ENCODE measurements around the gene CARD10.

Gene CARD10

DNA sequence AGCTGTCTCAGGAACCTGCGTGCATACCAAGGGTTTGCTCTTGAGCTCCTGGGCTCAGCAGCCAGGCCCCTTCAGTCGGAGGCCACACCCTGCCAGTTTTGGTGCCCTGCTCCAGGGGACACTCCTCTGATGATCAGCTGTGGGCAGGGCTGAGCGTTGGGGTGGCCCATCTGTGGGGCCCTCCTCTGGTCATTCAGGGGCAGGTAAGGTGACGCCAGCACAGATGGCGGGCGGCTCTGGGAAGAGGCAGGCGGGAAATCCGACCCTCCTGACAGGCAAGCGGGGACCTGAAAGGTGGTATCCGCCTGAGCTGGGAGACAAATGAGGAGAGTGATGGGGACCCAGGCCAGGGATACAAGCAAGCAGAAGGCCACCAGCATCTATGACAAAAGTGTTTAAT, 29.2 kb downstream of the CARD10 start:
- no peak overlapping the region for H3K4me3 ChIP-seq (ENCODE audit: low read depth, low read length)
- DNase-seq (ENCODE audit: low read depth), result no peak
- TF ChIP-seq MYC (IDR thresholded peaks at IDR 0.05; ENCODE audit: low read depth, low read length) (no peak), MAX (IDR thresholded peaks at IDR 0.05; ENCODE audit: low read depth, low read length) (no peak), POLR2A (IDR thresholded peaks at IDR 0.05; ENCODE audit: extremely low read depth, insufficient read length) (no peak), CTCF (IDR thresholded peaks at IDR 0.05; ENCODE audit: low read depth, low read length) (no peak)

DNA sequence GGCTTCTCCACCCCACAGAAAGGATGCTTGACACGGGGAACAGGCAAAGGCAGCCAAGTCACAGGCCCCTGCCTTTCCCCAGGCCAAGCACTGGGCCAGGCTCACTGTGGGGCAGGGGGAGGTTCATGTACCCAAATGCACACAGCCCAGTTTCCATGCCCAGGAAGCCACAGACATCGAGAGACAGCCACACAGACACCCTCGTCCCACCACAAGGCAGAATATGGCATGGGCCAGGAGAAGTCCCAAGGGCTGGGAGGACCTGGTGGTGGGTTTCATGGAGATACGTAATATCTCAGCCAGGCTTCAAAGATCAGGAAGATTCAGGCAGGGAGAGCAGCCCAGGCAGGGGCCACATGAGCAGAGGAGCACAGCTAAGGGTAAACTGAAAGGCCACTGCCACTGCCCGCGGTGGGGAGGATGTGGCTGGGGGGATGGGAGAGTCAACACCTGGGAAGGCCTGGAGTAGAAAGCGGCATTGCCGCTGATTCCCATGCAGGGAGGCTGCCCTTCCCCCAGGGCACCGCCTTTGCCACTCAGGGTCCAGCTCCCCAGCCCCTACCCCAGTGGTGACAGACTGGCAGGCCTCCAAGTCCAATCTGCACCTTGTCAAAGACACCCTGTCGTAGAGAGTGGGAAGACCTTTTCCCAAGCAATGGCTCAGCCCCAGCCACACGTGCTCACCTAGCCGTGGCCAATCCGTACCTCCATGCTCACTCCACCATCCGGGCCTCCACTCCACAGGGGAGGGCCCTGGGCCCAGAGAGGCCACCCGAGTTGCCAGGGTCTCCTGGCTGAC, 30.7 kb downstream of the CARD10 start:
- H3K4me3 ChIP-seq (ENCODE audit: low read depth, low read length), result no peak overlapping the region
- TF ChIP-seq CTCF (IDR thresholded peaks at IDR 0.05; ENCODE audit: low read depth, low read length) (no peak), MYC (IDR thresholded peaks at IDR 0.05; ENCODE audit: low read depth, low read length) (no peak), MAX (IDR thresholded peaks at IDR 0.05; ENCODE audit: low read depth, low read length) (no peak), POLR2A (IDR thresholded peaks at IDR 0.05; ENCODE audit: extremely low read depth, insufficient read length) (no peak)
- DNase-seq (ENCODE audit: low read depth), result no peak

DNA sequence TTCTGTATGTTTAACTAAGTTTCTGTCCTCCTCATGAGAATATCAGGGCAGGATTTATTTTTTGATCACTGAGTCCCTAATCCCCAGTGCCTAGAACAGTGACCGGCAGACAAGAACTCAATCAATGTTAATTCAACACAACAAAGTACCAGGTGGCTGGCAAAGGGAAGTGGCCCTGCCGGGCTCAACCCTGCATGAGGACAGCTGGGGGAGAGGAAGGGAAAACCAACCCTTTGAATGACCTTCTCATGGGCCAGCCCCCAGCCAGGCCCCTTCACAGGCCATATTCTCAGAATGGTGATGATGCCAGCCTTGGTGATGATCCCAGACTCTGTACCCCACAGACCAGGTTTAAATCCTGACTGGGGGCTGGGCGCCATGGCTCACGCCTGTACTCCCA, 31.6 kb downstream of the CARD10 start:
- TF ChIP-seq MAX (IDR thresholded peaks at IDR 0.05; ENCODE audit: low read depth, low read length), result no peak
- no peak for TF ChIP-seq CTCF (IDR thresholded peaks at IDR 0.05; ENCODE audit: low read depth, low read length)
- TF ChIP-seq MYC (IDR thresholded peaks at IDR 0.05; ENCODE audit: low read depth, low read length), result no peak
- TF ChIP-seq POLR2A (IDR thresholded peaks at IDR 0.05; ENCODE audit: extremely low read depth, insufficient read length), result no peak
- H3K4me3 ChIP-seq (ENCODE audit: low read depth, low read length), result no peak overlapping the region
- no peak for DNase-seq (ENCODE audit: low read depth)

DNA sequence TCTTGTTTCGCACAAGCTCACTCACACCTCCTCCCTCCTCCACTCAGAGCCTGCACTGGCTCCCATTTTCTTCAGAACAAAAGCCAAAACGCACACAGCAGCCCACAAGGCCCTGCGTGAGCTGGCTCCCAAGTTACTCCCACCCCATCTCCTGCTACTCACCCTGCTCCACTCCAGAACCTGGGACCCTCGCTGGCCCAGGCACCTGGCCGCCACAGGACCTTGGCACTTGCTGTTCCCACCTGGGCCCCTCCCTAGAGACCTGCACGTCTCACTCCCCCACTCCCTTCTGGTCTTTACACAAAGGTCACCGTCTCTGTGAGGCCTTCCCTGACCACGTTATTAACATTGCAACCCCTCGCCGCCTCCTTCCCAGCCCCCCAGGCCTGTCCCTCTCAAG, 32.1 kb downstream of the CARD10 start:
- no peak for TF ChIP-seq CTCF (IDR thresholded peaks at IDR 0.05; ENCODE audit: low read depth, low read length)
- no peak for TF ChIP-seq MAX (IDR thresholded peaks at IDR 0.05; ENCODE audit: low read depth, low read length)
- no peak for TF ChIP-seq POLR2A (IDR thresholded peaks at IDR 0.05; ENCODE audit: extremely low read depth, insufficient read length)
- no peak for TF ChIP-seq MYC (IDR thresholded peaks at IDR 0.05; ENCODE audit: low read depth, low read length)
- no peak overlapping the region for H3K4me3 ChIP-seq (ENCODE audit: low read depth, low read length)
- DNase-seq (ENCODE audit: low read depth), result no peak

GRCh38 chr22:37486224-37486845, 32.9 kb downstream of the CARD10 start, which contains the start of gene MFNG:
TSS of gene MFNG (minus strand) at chr22:37486384. CDS start at chr22:37486177, 207 bp downstream.
- TF ChIP-seq CTCF (IDR thresholded peaks at IDR 0.05; ENCODE audit: low read depth, low read length), result no peak
- no peak for TF ChIP-seq POLR2A (IDR thresholded peaks at IDR 0.05; ENCODE audit: extremely low read depth, insufficient read length)
- no peak for TF ChIP-seq MAX (IDR thresholded peaks at IDR 0.05; ENCODE audit: low read depth, low read length)
- no peak for TF ChIP-seq MYC (IDR thresholded peaks at IDR 0.05; ENCODE audit: low read depth, low read length)
- peak; percentile 70 for DNase-seq (ENCODE audit: low read depth)
- H3K4me3 ChIP-seq (ENCODE audit: low read depth, low read length), result no peak within 1 kb of the TSS
